ENCODE measurements around the gene TMEM208. TPM values are rescaled to one million over a fixed set of nuclear protein-coding genes. Genes with fewer than 3 reads are reported as not detected.
A peak's percentile ranks its signal among the peaks of the same experiment; 100 is the strongest.

TMEM208 gene
- total and polyA plus RNA-seq, 2 of the 8 experiments (the other 6 are each of a cell fraction or from before 2014, with no cell fraction given), result 37.7 to 100.0 TPM

DNA sequence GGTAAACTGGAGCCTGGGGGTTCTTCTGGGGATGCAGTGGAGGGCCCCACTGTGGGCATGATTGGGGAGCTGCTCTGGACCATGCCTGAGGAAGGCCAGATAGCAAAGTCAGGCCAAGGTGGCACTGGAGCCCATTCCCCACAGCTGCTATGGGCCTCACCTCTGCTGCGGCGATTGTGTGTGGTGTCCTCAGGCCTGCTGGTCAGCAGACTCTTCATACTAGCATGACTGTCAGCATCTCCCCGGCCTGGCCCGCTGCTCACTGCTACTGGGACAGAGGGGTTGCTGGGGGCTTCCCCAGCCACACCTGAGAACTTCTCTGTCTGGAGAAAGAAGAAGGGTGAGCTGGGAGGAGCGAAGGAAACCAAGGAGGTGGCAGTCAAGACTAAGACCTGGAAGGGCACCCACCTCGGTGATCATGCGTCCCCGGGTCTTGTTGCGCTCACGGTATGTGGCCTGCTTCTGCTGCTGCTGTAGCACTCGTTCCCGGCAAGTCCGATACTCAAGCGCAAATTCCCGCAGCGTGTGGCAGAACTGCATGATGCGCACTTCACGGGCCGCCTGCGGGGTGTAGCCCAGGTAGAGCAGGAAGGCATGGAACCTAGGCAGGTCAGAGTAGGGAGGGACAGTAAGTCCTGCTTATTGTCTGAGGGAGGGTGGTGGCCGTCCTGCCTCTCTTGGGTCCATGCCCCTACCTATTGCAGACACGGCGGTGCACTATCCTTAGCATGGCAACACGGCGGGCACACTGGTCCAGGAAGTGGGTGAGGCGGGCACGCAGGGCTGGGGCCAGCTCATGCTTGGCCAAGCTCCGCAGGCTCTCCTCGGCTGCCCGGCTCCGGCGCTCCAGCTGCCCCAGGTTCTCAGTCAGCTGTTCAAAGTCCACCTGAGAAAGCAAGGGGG lies 3.2 kb downstream of the TMEM208 start:
- H3K23me2 ChIP-seq (ENCODE audit: low read depth, low read length), result peaks cover 5% of the 10 kb centered on the region
- 0 out of 2 replicates have a peak overlapping the region, but pooled peaks have one; percentile 6 for H4K8ac ChIP-seq (ENCODE audit: extremely low read depth, insufficient read depth, low read length)
- H3K79me2 ChIP-seq (ENCODE audit: control insufficient read depth in 1 of 2, insufficient read depth in 2 of 2, low read length in 2 of 2), result peaks cover 0 to 13% of the 10 kb centered on the region in 2 experiments; a peak in 2 of 4 replicates
- no peak overlapping the region for H2BK120ac ChIP-seq (replicated peaks; ENCODE audit: low read depth, low read length)
- ChIA-PET POLR2A (ENCODE audit: partially characterized antibody) (interaction anchor here (0.7 to 11.2 kb wide), 6 partner anchors 11 to 285 kb away, joined by 3 to 111 read pairs (median 3); partner anchors contain the start of genes ELMO3, FHOD1 and SLC9A5), CTCF (ENCODE audit: partially characterized antibody) (interaction anchor here (0.6 to 1.7 kb wide), 5 partner anchors 9 to 124 kb away, joined by 3 to 6 read pairs (median 3); no protein-coding TSS in a partner anchor)
- DNase-seq (ENCODE audit: low read depth in 1 of 2, low spot score in 2 of 2) (no peak), FAIRE-seq (no peak)
- H3K9ac ChIP-seq (replicated peaks in 1 of 4; ENCODE audit: extremely low read depth in 1 of 4, low read depth in 3 of 4, low read length in 3 of 4), result no peak overlapping the region
- no peaks in the 10 kb centered on the region; a peak in 2 of 7 replicates for H3K27me3 ChIP-seq (replicated peaks in 1 of 4; ENCODE audit: control insufficient read depth in 3 of 4, extremely low read depth in 1 of 4, insufficient read depth in 3 of 4, low read length in 3 of 4)
- H3K4ac ChIP-seq (replicated peaks; ENCODE audit: insufficient read length, low read depth, low read length), result no peak overlapping the region
- H2BK5ac ChIP-seq (ENCODE audit: low read depth, low read length), result no peak overlapping the region
- H3K56ac ChIP-seq (replicated peaks; ENCODE audit: insufficient read length, low read depth, low read length), result no peak overlapping the region
- H4K5ac ChIP-seq (ENCODE audit: insufficient read length, low read depth, low read length), result no peak overlapping the region
- H3K36me3 ChIP-seq (ENCODE audit: control insufficient read depth in 2 of 4, insufficient read depth in 4 of 4, low read length in 3 of 4), result peaks cover 17 to 41% (median 38%) of the 10 kb centered on the region in 4 experiments; a peak in 7 of 8 replicates
- peaks cover 3 to 14% of the 10 kb centered on the region in 2 experiments for H4K20me1 ChIP-seq (replicated peaks in 1 of 2; ENCODE audit: control insufficient read depth in 1 of 2, insufficient read depth in 2 of 2, low read length in 2 of 2)
- H3K23ac ChIP-seq (ENCODE audit: insufficient read length), result no peak overlapping the region
- no peaks in the 10 kb centered on the region; the same call in 1 of the 2 replicates for H3K79me1 ChIP-seq (ENCODE audit: low read depth, low read length)
- no peak overlapping the region for H4K91ac ChIP-seq (replicated peaks; ENCODE audit: insufficient read length, low read length)
- H2AFZ ChIP-seq (ENCODE audit: low read length), result no peak overlapping the region
- no peak overlapping the region for H3K14ac ChIP-seq (ENCODE audit: insufficient read length)
- 90% methylated on average over 28 of the region's 32 CpGs; no CpG with 5 or more reads in 1 of the 2 experiments for WGBS, 2 experiments (ENCODE audit: extremely low coverage in 1 of 2, insufficient coverage in 1 of 2, insufficient read length in 1 of 2, insufficient replicate concordance in 2 of 2, low coverage in 1 of 2, low lambda C conversion rate in 2 of 2, missing lambda C conversion rate in 1 of 2)
- H2BK12ac ChIP-seq (ENCODE audit: low read depth, low read length), result no peak overlapping the region
- H3K4me1 ChIP-seq (replicated peaks in 1 of 4; ENCODE audit: control insufficient read depth in 3 of 4, insufficient read depth in 4 of 4, low read length in 3 of 4), result peaks cover 0 to 6% (median 3%) of the 10 kb centered on the region in 4 experiments; a peak in 3 of 7 replicates
- no peak overlapping the region for H3K4me2 ChIP-seq (ENCODE audit: insufficient read depth in 1 of 2, low read depth in 2 of 2, low read length in 2 of 2)
- TF ChIP-seq SRF (IDR thresholded peaks at IDR 0.05; ENCODE audit: low read depth, low read length) (no peak), POLR2A (IDR thresholded peaks at IDR 0.05; ENCODE audit: control extremely low read depth in 1 of 2, low read depth in 2 of 2, low read length in 2 of 2) (peak in 1 of 2 experiments; percentile 32; a peak in 1 of 3 replicates), POLR2AphosphoS5 (IDR thresholded peaks at IDR 0.05; ENCODE audit: low read depth, low read length) (peak; percentile 33; the same call in 1 of the 2 replicates)
- no peak overlapping the region for H2AK5ac ChIP-seq (ENCODE audit: low read depth, low read length)
- H2BK20ac ChIP-seq (ENCODE audit: low read length), result no peak overlapping the region
- H3K4me3 ChIP-seq (ENCODE audit: extremely low read depth in 1 of 4, insufficient read depth in 2 of 4, low read depth in 3 of 4, low read length in 4 of 4), result no peak overlapping the region
- H3K9me3 ChIP-seq (ENCODE audit: insufficient read depth in 2 of 2, low read depth in 1 of 2, low read length in 1 of 2), result no peaks in the 10 kb centered on the region
- H3K18ac ChIP-seq (ENCODE audit: extremely low read depth, low read length), result no peak overlapping the region
- no peak overlapping the region for H3K27ac ChIP-seq (ENCODE audit: low read depth, low read length)
- no peak overlapping the region for H2BK15ac ChIP-seq (ENCODE audit: low read length)
